22Rv1 (cell line): Measurements from ENCODE around the gene EXOC4.
"Not testable (repeated sequence)": the region's sequence is repeated elsewhere in the genome, so short reads cannot be mapped to it uniquely, and the experiment has no call there.

ENCODE experiments used
- H3K27ac ChIP-seq: fragments of 450-650 bp; 2 replicates; pipeline ENCODE4 v1.5.1; 2017
- CTCF ChIP-seq: fragments of 450-650 bp; IDR thresholded peaks from 2 replicates; pipeline ENCODE4 v1.5.1; 2017; ENCODE audit warnings: mild to moderate bottlenecking
- ZFX ChIP-seq: fragments of 450-650 bp; IDR thresholded peaks from 2 replicates; pipeline ENCODE4 v1.6.1; 2017; ENCODE audit warnings: antibody characterized with exemption, borderline replicate concordance

Gene EXOC4

DNA sequence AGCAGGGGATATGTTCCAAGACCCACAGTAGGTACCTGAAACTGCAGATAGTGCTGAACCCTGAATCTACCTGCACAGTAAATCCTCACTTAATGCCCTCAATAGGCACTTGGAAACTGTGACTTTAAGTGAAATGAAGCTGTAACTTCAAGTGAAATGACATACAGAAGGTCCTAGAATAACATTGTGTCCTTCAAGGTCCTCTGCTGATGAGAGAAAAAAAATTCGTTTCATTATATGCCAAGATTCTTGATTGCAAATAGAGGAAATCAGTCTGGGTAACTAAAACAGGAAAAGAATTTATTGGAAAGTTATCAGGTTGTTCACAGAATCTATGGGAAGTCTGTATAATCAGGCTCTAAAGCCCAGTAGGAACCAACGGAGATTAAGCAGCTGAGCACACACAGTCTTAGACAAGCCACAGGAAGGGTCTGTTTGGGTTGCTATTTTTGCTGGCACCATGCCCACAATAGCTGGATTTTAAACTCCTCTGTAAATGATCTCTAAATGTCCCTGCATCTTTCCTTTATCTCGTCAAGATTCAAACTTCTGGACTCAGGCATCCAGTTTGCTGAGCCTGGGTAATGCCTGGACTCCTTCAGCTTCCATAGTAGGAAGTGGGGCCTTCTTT lies 57.5 kb downstream of the EXOC4 start:
- no peak overlapping the region for H3K27ac ChIP-seq
- no peak for TF ChIP-seq CTCF
- TF ChIP-seq ZFX = no peak

DNA sequence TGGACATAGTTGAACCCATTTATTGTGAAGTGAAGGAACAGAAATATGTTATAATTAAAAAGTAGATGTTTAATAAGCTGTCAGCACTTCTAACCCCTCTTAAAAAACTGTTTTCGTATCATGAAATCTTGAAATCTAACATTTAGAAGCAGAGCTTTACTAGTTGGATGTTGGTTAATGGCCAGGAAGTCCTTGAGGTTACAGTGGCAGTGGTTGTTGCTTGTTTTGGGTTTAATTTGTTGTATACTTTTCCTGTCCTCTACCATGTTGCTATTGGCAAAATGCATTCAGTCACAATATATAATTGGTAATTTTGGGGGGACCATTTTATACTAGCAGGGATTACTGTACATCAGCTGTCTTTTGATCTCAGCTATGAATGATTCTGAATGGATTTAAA lies 60.7 kb downstream of the EXOC4 start:
- H3K27ac ChIP-seq = no peak overlapping the region
- TF ChIP-seq ZFX = no peak

GRCh38 chr7:133314084-133314483 lies 61.2 kb downstream of the EXOC4 start:
- TF ChIP-seq ZFX (no peak), CTCF (no peak)
- no peak overlapping the region for H3K27ac ChIP-seq

DNA sequence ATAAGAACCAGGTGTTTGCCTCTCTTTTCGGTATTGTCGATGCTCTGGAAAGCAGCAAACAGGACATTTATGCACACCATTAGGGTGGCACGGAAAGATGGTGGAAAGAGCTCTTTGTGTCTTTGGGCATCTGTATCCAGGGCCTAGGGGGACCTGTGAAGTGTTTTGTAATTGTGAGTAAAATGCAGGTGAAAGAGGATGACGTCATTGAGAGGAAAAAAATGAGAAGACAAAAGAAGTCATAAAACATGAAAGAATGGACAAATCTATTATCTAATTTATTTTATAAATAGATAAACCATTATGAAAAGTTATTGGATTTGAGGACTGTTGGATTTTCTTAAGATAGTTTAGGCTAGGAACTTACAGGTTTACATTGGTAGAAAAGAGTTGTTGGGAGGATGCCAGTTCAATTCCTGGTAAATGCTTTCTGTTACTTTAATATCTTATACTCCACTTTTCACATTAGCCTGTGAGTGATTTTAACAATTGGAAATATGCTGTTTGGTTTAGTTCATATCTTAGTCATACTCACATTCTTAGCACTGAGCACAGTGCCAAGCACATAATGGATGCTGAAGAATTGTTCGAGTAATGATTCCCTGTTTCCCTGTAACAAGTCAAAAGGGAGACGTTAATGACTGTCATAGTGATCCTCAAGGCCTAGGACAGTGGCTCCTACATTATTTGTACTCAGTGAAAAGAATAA lies 62.6 kb downstream of the EXOC4 start:
- H3K27ac ChIP-seq = no peak overlapping the region
- TF ChIP-seq ZFX (no peak), CTCF (no peak)

GRCh38 chr7:133319842-133320241 lies 67.0 kb downstream of the EXOC4 start:
- no peak overlapping the region for H3K27ac ChIP-seq
- no peak for TF ChIP-seq ZFX
- no peak for TF ChIP-seq CTCF

GRCh38 chr7:133320891-133321290 lies 68.0 kb downstream of the EXOC4 start:
- TF ChIP-seq ZFX (no peak), CTCF (no peak)
- H3K27ac ChIP-seq = no peak overlapping the region

GRCh38 chr7:133321366-133321765 lies 68.5 kb downstream of the EXOC4 start:
- H3K27ac ChIP-seq = not testable (repeated sequence)

- not testable (repeated sequence) for H3K27ac ChIP-seq
Observed at GRCh38 chr7:133326745-133327144, 73.9 kb downstream of the EXOC4 start.

GRCh38 chr7:133328021-133328420 lies 75.1 kb downstream of the EXOC4 start:
- H3K27ac ChIP-seq = not testable (repeated sequence)
